HG03457 (cell line): ENCODE measurements around the gene DMKN.

ENCODE experiments used
- ATAC-seq: cut with Tn5 transposase; IDR thresholded peaks from one replicate; pipeline ENCODE4 v1.9.1; 2021; ENCODE audit warnings: moderate number of reproducible peaks; ENCODE audit not compliant: unreplicated experiment

Gene DMKN, protein sequence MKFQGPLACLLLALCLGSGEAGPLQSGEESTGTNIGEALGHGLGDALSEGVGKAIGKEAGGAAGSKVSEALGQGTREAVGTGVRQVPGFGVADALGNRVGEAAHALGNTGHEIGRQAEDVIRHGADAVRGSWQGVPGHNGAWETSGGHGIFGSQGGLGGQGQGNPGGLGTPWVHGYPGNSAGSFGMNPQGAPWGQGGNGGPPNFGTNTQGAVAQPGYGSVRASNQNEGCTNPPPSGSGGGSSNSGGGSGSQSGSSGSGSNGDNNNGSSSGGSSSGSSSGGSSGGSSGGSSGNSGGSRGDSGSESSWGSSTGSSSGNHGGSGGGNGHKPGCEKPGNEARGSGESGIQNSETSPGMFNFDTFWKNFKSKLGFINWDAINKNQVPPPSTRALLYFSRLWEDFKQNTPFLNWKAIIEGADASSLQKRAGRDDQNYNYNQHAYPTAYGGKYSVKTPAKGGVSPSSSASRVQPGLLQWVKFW

DNA sequence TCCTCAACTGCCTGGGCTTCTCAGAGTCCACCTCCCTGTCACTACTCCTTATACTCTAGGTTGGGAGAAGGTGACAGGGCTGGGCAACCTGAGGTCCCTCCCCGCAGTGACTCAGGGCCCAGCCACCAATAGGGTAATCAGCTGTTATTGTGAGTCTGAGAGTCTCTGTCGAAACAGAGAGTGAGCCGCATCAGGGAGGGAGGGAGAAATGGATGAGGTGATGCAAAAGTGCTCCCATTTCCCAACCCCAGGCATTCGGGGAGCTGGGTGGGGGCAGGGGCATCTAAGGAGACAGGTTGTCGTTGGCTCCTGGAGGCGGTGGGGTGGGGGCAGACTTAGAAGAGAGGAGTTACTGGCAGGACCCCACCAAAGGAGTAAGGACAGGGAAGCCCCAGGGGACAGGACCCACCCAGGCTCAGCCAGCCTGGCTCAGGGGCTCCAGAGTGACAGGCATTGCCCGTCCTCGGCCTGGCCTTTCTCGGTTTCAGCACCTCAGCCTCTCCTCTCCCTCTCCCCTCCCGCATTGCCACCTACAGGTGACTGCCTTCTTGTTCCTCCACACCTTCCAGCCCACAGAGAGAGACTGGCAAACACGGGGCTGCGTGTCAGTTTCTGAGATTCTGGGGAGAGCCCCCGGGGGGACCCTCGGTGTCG is at the start of gene DMKN:
Gene DMKN, minus strand, starts transcription at position 22 of the 654 bp plus-strand sequence. CDS start 174 bp downstream, outside the sequence.
- no peak for ATAC-seq

DNA sequence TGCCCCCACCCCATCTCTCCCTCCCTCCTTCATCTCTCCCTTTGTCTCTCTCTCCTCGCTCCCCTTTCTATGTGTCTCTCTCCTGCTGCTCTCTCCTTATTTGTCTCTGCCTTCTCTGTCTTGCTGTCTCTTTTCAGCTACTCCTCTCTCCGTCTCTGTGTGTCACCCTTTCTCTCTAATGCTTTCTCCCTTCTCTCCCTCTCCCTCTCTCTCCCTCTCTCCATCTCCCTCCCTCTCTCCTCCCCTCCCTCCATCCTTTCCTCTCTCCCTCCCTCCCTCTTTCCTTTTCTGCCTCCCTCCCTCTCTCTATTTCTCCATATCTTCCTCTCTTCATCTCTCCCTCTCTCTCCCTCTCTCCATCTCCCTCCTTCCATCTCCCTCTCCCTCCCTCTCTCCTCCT is 49.3 kb upstream of the DMKN start:
- ATAC-seq = no peak

DNA sequence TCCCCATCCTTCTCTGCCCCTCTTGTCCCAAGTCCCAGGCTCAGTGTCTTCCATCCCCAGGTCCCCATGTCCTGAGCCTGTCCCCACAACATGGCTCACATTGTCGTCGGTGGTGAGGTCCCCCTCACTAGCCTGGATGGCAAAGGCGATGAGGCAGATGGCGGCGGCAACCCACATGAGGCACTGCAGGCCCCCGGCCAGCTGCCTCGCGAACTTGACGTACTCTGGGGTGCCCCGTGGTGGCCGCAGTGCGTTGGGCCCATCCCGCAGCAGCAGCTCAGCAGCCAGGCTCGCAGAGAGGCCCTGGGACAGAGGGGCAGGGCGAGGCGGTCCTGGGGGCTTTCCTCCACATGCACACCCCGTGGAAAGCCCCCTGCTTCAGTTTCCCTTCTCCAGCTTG is 48.9 kb upstream of the DMKN start:
- no peak for ATAC-seq

DNA sequence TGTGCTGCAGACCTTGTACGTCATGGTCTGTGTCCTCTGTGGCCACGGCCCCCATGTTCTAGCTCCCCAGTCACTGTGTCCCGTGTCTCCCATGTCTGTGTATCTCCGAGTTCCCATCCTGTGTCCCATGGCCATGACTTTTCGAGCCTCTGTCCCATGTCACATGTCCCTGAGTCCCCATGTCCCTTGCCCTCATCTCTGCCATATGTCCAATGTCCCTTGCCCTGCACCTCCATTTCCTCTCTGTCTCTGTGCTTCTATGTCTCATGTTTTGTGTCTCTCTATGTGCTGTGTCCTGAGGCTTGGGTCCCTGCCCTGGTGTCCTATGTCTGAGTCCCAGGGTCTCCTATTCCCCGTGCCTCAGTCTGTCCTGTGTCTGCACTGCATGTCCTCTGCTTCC is 48.0 kb upstream of the DMKN start:
- ATAC-seq = no peak

DNA sequence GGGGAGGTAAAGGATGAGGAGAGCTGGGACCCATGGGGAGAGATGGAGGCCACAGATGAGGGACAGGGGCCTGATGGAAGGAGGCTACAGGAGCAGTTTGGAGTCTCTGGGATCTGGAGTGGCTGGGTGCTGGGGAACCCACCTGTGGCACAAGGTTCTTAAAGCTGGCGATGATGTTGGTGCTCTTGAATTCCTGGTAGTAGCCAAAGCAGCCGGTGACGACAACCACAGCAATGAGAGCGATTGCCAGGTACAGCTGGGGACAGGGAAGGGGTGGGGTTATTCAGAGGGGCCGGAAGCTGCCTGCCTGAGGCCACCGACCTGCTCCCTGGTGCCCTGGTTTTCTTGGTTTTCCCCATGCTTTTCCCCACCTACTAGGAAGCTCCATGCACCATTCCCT is 47.2 kb upstream of the DMKN start:
- ATAC-seq = no peak

DNA sequence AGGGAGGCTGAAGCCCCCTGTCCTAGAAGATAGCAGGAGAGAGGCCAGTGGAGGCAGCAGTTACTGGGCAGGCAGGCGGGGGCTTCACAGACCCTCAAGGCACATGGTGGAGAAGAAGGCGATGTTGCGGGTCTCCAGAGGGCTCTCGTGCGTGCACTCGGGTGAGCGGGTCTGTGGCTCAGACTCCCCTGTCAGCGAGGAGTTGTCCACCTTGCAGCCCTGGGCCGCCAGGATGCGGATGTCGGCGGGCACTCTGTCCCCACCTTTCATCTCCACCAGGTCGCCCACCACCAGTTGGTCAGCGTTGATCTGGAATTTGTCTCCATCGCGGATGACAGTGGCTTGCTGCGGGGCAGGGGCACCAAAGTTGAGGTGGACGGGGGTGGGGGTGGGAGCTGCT is 46.8 kb upstream of the DMKN start:
- no peak for ATAC-seq

DNA sequence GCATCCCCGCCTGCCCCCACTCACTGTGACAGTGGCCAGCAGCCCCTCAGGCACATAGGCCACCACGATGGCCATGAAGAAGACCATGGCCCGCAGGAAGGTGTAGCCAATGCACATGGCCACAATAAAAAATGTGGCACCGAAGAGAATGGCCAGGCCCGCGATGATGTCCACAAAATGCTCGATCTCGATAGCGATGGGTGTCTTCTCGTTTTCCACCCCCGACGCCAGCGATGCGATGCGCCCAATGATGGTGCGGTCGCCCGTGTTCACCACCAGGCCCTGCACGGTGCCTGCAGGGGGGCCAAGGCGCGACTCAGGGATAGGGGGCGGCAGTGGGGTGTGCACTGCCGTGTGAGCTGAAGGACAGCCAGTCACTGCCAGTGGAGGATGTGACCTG is 46.3 kb upstream of the DMKN start:
- ATAC-seq = no peak

DNA sequence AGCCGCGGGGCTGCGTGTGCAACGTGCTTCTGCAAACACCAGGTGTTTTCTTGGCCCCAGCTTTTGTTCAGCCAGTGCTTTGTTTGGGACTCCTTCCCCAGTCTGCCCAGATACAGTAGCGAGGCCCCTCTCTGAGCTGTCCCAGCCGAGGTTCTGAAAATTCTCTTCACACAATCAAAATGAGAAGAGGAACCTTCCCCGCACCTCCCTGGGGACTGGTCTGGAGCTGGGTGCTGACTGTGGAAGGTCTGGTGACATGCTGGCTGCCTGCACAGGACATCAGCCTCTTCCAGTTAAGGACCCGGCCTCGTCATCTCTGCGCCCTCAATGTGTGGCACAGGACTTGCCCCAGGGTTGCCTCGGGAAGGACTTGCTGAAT is 45.8 kb upstream of the DMKN start:
- ATAC-seq = no peak

DNA sequence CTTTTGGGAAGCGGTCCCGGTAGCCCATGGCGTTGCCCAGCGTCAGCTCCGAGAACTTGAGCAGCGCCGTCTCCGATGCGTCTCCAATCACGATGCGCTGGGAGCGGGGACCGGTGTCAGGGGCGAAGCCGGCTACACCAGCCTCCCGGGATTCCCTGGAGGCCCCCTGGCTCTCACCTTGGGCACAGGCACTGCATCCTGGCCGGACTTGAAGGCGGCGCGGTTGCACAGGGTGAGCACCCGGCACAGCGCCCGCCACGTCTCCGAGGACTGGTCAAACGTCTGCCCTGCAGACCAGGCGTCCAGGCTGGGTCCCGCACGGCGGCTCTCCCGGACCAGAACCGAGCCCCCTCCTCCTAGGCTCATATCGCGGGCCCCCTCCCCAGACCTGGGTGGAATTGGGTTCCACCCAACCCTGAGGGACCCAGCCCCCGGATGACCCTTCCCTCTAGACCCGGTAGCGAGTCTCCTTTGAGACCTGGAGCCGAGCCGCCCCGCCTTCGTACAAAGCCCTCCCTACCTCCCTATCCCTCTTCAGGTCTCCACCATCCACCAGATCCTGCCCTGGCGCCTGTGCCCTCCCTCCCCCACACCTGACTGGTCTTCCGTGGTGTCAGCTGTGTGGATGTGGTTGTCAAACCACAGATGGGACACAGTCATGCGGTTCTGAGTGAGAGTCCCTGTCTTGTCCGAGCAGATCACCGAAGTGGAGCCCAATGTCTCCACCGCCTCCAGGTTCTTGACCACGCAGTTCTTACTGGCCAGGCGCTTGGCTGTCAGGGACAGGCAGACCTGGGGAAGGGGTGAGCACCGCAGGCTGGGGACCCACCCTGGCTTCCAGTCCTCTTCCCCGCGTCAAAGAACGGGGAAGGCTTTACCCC is 45.2 kb upstream of the DMKN start:
- no peak for ATAC-seq

DNA sequence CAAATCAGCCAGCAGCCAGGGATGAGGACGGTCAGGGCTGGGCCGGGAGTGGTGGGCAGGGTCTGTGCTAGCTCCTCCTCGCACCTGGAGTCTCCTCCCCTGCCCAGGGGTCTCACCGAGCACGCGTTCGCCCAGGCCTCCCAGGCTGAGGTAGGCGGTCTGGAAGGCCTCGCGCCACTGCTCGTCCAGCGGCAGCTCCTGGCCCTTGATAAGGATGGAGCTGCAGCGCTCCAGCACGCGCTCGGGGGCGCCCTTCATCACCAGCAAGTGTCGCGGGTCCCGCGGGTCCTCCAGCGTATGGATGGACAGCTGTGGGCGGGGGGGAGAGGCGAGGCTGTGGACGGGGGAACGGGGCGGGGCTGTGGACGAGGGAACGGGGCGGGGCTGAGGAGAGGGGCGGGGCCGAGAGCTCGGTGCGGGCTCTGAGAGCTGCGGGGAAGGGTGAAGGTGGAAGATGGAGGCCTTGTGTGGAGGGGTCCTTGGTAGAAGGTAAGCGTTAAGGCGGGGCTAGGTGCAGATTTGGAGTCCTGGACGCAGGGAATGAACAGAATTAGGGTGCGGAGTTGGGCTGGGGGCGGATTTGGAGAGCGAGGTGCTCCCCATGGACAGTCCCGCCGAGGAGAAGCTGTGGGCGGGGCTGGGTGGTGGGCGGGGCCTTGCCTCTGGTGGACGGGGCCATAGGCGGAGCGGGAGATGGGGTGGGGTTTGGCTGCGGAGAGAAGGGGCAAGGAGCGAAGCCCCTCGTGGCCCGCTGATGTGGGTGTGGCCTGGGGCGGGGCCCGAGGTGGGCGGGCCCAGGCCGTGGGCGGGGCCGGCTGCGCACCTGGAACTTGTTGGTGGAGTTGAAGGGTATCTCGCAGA is 44.3 kb upstream of the DMKN start:
- ATAC-seq = no peak

DNA sequence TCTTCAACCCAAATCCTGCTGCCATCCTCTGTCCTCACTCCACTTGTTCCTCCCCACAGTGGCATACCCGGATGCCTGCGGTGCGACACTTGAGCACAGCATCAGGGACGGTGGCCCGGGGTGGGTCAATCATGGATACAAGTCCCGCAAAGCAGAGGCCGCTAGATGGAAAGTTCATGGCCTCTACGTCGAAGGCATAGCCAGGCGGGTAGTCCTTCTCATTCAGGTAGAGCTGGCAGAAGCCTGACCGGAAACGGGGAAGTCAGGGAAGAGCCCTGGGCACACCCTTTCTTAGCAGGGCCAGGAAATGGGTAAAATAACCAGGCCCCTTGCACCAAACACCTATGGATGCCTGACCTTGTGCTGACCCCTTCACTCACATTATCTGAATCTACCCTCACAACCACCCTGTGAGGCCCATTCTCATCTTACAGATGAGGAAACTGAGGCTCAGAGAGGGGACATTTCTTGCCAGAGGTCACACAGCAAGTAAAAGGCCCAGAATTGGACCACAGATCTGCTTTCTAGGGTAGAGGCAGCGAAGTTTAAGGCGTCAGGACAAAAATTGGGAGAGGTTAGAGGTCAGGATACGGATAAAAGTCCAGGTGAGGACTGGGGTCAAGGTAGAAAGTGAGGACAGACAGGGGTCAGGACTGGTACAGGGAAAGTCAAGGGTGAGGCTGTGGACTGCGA is 43.5 kb upstream of the DMKN start:
- ATAC-seq = no peak

DNA sequence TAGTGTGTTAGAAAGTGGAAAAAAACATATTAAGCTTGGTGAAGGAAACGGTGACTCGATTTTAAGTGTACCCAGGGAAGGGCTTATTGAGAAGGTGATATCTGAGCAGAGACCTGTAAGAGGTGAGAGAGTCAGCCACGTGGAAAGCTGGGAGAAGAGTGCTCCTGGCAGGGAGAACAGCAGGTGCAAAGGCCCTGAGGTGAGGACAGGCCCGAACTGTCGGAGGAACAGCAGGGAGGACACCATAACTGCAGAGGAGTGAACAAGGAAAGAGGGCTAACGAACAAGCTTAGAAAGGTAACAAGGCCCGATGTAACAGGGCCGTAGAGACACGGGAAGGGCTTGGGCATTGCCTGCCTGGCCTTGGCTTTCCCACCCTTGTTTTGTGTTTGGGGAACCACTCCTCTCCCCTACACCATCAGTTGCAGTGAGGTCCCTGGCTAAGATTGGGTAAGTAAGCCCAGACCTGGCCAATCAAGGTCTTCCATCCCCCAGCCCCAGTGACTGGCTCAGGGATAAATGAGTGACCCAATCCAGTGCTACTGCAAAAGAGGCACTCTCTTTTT is 42.7 kb upstream of the DMKN start:
- ATAC-seq = no peak

DNA sequence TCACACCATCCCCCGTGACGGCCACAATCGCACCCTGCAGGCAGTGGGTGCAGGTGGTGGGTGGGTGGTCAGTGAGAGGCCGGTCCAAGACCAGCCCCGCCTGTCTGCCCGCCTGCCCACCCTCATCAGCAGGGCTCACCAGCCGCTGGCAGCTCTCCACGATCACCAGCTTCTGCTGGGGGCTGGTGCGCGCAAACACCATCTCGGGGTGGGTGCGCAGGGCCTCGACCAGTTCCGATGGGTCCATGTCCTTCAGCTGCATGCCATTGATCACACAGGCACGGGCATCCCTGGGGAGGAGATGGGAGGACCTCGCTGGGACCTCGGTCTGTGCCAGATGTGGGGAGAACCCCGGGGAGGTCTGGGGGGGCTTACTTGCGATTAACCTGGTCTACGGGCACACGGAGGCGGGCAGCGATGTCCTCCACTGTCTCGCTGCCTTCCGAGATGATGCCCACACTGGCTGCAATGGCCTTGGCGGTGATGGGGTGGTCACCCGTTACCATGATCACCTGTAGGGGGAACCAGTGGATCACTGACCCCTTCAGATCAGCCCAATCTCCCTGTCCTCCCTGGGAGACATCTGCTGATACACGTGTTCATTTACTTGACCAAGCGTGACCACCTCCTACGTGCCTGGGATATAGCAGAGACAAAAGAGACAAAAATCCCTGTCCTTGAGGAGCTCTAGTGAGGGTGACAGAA is 42.0 kb upstream of the DMKN start:
- ATAC-seq = no peak

DNA sequence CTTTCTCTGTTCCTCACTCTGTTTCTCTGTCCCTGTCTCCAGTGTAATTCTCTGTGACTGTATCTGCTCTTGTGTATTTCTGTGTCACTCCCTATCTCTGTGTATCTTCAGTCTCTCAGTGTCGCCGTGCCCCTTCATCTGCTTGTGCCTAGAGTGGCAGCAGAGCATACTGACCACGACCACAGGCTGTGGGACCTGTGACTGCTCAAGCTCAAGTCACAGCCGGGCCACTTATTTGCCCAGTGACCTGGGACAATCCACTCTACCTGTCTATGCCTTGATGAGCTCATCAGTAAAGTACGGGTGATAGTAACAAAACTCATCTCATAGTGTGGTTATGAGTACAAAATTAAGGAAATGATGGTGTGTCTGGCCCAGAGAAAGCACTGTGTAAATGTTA is 40.6 kb upstream of the DMKN start:
- no peak for ATAC-seq

DNA sequence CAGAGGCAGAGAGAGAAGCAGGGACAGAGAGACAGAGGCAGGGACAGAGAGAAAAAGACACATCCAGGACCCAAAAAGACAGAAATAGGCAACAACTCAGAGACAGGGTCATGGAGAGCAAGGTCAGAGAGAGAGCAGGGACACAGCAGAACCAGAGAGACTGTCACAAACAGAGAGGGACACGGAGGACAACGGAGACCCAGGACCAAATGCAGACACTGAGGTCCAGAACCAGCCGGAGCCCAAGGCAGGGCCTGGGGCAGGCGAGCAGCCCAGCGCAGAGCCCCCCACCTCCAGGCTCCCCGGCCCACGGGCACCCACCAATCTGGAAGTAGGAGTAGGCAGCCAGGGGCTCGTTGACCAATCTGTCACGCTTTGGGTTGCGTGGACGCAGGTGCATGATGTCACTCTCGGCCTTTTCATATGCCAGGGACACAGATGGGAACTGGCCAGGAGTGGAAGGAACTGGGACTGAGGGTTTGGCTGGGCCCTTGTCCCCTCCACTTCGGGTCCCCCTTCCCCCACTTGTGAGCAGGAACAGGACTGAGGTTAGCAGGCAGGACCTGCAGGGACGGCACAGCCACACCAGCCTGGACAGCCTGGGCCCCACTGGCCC is 40.0 kb upstream of the DMKN start:
- ATAC-seq = no peak

DNA sequence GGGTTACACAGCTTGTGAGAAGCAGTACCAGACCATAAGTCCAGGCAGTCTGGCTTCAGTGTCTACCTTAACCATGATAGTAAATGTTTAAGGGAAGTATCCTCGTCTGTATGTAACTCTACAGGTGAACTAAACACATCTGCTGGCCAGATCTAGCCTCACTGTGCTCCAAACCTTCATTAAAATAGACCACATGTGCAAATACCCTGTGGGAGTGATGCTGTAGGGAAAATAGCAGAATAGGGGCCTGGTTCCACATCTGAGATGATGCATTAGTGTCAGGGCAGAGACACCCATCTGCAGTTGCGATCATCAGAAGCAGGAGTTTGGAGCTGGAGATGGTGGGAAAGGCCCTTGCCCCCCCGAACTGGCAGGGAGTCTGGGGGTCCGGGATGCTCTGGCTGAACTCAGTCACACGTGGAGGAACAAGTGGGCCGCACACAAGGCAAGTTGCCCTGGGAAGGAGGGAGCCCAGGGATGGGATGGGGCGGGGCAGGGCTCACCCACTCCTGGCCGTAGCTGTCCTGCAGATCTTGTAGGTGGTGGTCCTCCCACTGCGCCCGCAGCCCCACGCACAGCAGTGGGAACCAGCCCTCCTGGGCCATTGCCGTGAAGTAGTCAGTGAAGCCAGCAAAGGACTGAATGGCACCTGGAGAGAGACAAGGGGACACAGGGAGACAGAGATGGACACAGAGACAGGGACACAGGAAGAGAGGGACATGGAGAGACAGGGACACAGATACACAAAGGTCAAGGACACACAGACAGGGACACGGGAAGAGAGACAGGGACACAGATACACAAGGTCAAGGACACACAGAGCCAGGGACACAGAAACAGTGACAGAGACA is 39.3 kb upstream of the DMKN start:
- ATAC-seq = no peak

DNA sequence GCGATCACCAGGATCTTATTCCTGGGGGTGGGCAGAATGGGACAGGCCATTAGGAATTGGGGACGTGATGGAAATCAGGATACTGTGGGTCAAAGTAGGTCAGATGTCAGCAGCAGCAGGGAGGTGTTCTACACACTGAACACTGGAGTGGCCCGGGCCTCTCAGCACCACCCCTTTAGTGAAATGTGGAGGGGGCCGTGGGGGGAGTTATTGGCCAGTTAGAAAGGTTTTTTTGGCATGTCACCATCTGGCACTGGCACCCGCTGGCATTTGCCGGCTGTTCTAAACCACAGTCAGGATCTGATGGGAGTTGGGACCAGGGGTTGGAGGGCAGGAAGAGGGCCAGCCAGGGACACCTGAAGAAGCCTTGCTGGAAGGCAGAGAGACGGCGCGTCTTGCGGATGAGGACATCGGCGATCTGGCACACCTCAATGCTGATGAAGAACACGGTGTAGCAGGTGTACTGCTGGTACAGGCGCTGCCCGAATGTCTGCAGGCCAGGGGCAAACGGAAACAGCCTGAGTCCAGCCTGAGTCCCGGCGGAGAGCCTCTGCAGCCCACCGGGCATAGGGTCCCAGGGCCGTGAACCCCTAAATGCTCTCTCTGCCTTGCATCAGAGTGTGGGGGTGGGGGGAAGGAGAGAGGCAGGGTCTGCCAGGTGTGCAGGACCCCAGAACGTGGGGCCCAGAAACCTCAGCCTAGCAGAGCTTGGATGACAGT is 37.8 kb upstream of the DMKN start:
- no peak for ATAC-seq
